HFFc6 (cell line): ENCODE measurements around the gene TEX2. TPM values are rescaled to one million over a fixed set of nuclear protein-coding genes. Genes with fewer than 3 reads are reported as not detected.
A peak's percentile ranks its signal among the peaks of the same experiment; 100 is the strongest.

ENCODE experiments used
- DNase-seq: peaks from one replicate; pipeline ENCODE4 v3.0.0-alpha.2; 2018
- H3K27ac Mint-ChIP-seq: 2 replicates; pipeline ENCODE4 v1.8.0; 2020; ENCODE audit warnings: mild to moderate bottlenecking, mixed read lengths
- H3K27me3 Mint-ChIP-seq: 2 replicates; pipeline ENCODE4 v1.8.0; 2021; ENCODE audit warnings: mild to moderate bottlenecking, moderate library complexity, mixed read lengths; ENCODE audit not compliant: insufficient read depth
- H3K36me3 Mint-ChIP-seq: 2 replicates; pipeline ENCODE4 v1.8.0; 2021; ENCODE audit warnings: low read depth, mixed read lengths
- H3K4me1 Mint-ChIP-seq: 2 replicates; pipeline ENCODE4 v1.8.0; 2020; ENCODE audit warnings: low read depth, mixed read lengths
- H3K4me3 Mint-ChIP-seq: 2 replicates; pipeline ENCODE4 v1.8.0; 2020; ENCODE audit warnings: mild to moderate bottlenecking, moderate library complexity, mixed read lengths
- H3K9me3 Mint-ChIP-seq: 2 replicates; pipeline ENCODE4 v1.8.0; 2020; ENCODE audit warnings: mild to moderate bottlenecking, mixed read lengths
- CTCF ChIP-seq: fragments of 200-600 bp; sonication (generic); IDR thresholded peaks from 2 replicates; pipeline ENCODE4 v1.5.0; 2021; ENCODE audit warnings: antibody characterized with exemption, mild to moderate bottlenecking
- total RNA-seq, 6 experiments: library from RNA; stranded (reverse); fragmentation: NEBNext Ultra II Directional; extraction: Animal tissue kit (Norgen Biotek cat#: 25700); gene quantifications; 2 replicates in 1 of 6; 3 replicates in 5 of 6; pipeline ENCODE4 v1.2.3, GENCODE V29; 2021

The TEX2 gene
- total RNA-seq, 6 experiments from 2014 or later, result 41.2 to 58.7 (median 44.4) TPM

GRCh38 chr17:64150237-64151015 is 112.6 kb downstream of the TEX2 start:
- peaks cover 39% of the 10 kb centered on the region for H3K4me1 Mint-ChIP-seq
- no peak for TF ChIP-seq CTCF
- H3K4me3 Mint-ChIP-seq, result no peak overlapping the region
- H3K36me3 Mint-ChIP-seq, result peaks cover 5% of the 10 kb centered on the region; the same call in 1 of the 2 replicates
- no peaks in the 10 kb centered on the region for H3K9me3 Mint-ChIP-seq
- H3K27ac Mint-ChIP-seq, result peak overlapping the region; percentile 27; the same call in 1 of the 2 replicates
- H3K27me3 Mint-ChIP-seq, result no peaks in the 10 kb centered on the region; the same call in 1 of the 2 replicates
- DNase-seq, result no peak

- Mint-ChIP-seq H3K9me3 (no peaks in the 10 kb centered on the region), H3K36me3 (peaks cover 5% of the 10 kb centered on the region; the same call in 1 of the 2 replicates), H3K27ac (no peak overlapping the region), H3K4me3 (no peak overlapping the region), H3K27me3 (no peaks in the 10 kb centered on the region; the same call in 1 of the 2 replicates), H3K4me1 (peaks cover 26% of the 10 kb centered on the region)
- TF ChIP-seq CTCF, result no peak
- DNase-seq, result no peak
Observed at GRCh38 chr17:64149196-64149595, 113.9 kb downstream of the TEX2 start.

GRCh38 chr17:64148699-64149098 is 114.4 kb downstream of the TEX2 start:
- Mint-ChIP-seq H3K4me1 (peaks cover 26% of the 10 kb centered on the region), H3K36me3 (peaks cover 5% of the 10 kb centered on the region; the same call in 1 of the 2 replicates), H3K9me3 (no peaks in the 10 kb centered on the region), H3K27me3 (no peaks in the 10 kb centered on the region; the same call in 1 of the 2 replicates), H3K4me3 (no peak overlapping the region), H3K27ac (no peak overlapping the region)
- DNase-seq, result peak; percentile 12
- TF ChIP-seq CTCF, result no peak

GRCh38 chr17:64148017-64148631 is 114.9 kb downstream of the TEX2 start:
- DNase-seq, result no peak
- H3K36me3 Mint-ChIP-seq, result peaks cover 5% of the 10 kb centered on the region; the same call in 1 of the 2 replicates
- H3K27me3 Mint-ChIP-seq, result no peaks in the 10 kb centered on the region; the same call in 1 of the 2 replicates
- H3K27ac Mint-ChIP-seq, result no peak overlapping the region
- no peak overlapping the region for H3K4me3 Mint-ChIP-seq
- no peak for TF ChIP-seq CTCF
- peaks cover 26% of the 10 kb centered on the region for H3K4me1 Mint-ChIP-seq
- H3K9me3 Mint-ChIP-seq, result no peaks in the 10 kb centered on the region

- no peak for TF ChIP-seq CTCF
- H3K27me3 Mint-ChIP-seq, result no peaks in the 10 kb centered on the region; the same call in 1 of the 2 replicates
- peaks cover 26% of the 10 kb centered on the region for H3K4me1 Mint-ChIP-seq
- peak; percentile 36 for DNase-seq
- no peak overlapping the region for H3K27ac Mint-ChIP-seq
- no peak overlapping the region for H3K4me3 Mint-ChIP-seq
- H3K36me3 Mint-ChIP-seq, result peaks cover 5% of the 10 kb centered on the region; the same call in 1 of the 2 replicates
- no peaks in the 10 kb centered on the region for H3K9me3 Mint-ChIP-seq
Observed at GRCh38 chr17:64147110-64148016, 115.7 kb downstream of the TEX2 start.
